ENCODE measurements around the gene BCAS3.

Gene BCAS3

DNA sequence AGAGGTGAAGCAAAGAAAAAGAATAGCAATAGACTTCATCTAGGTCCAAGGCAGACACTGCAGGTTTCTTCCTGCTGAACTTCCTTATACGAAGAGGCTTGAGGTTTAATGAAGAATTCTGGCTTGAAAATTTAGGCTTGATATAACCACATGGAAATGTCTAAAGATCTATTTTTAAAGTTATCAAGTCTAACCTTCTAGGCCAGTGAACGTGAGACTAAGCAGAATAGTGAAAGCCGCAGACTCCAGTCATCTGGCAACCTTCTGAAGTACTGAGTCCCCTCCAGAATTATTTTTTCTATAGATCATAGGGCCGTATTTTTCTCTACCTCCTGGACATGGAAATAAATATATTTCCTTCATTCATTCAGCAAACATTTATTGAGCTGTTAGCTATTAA is 333.6 kb downstream of the BCAS3 start (continued):
- TF ChIP-seq RARB (CRISPR knock-in tag; IDR thresholded peaks at IDR 0.05) (no peak), CSDC2 (CRISPR knock-in tag; IDR thresholded peaks at IDR 0.05) (no peak), OSR1 (CRISPR knock-in tag; IDR thresholded peaks at IDR 0.05) (no peak), ZNF70 (CRISPR knock-in tag; IDR thresholded peaks at IDR 0.05) (no peak), ESRRG (CRISPR knock-in tag; IDR thresholded peaks at IDR 0.05) (no peak), GLIS3 (CRISPR knock-in tag; IDR thresholded peaks at IDR 0.05) (no peak)
- TF ChIP-seq, protein P1, sequence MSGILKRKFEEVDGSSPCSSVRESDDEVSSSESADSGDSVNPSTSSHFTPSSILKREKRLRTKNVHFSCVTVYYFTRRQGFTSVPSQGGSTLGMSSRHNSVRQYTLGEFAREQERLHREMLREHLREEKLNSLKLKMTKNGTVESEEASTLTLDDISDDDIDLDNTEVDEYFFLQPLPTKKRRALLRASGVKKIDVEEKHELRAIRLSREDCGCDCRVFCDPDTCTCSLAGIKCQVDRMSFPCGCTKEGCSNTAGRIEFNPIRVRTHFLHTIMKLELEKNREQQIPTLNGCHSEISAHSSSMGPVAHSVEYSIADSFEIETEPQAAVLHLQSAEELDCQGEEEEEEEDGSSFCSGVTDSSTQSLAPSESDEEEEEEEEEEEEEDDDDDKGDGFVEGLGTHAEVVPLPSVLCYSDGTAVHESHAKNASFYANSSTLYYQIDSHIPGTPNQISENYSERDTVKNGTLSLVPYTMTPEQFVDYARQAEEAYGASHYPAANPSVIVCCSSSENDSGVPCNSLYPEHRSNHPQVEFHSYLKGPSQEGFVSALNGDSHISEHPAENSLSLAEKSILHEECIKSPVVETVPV (CRISPR knock-in tag; IDR thresholded peaks at IDR 0.05): no peak

DNA sequence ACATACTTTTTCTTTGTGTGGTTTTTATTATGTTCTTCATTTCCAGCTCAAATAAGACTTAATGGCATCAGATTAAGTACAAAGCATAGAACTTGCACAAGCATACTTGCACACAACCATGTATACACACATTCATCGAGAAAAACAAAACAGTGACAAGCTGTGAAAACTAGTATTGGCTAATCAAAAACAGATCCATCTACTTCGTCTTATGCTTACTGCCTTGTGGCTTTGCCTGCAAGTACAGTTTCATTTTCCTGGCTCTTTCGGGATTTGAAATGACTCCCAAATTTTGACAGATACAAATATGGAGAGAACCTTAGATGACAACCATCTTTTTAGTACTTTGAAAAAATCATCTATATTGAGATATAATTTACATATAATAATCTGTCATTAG is 338.3 kb downstream of the BCAS3 start:
- TF ChIP-seq CSDC2 (CRISPR knock-in tag; IDR thresholded peaks at IDR 0.05): no peak
- TF ChIP-seq, protein P2, sequence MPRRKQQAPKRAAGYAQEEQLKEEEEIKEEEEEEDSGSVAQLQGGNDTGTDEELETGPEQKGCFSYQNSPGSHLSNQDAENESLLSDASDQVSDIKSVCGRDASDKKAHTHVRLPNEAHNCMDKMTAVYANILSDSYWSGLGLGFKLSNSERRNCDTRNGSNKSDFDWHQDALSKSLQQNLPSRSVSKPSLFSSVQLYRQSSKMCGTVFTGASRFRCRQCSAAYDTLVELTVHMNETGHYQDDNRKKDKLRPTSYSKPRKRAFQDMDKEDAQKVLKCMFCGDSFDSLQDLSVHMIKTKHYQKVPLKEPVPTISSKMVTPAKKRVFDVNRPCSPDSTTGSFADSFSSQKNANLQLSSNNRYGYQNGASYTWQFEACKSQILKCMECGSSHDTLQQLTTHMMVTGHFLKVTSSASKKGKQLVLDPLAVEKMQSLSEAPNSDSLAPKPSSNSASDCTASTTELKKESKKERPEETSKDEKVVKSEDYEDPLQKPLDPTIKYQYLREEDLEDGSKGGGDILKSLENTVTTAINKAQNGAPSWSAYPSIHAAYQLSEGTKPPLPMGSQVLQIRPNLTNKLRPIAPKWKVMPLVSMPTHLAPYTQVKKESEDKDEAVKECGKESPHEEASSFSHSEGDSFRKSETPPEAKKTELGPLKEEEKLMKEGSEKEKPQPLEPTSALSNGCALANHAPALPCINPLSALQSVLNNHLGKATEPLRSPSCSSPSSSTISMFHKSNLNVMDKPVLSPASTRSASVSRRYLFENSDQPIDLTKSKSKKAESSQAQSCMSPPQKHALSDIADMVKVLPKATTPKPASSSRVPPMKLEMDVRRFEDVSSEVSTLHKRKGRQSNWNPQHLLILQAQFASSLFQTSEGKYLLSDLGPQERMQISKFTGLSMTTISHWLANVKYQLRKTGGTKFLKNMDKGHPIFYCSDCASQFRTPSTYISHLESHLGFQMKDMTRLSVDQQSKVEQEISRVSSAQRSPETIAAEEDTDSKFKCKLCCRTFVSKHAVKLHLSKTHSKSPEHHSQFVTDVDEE (CRISPR knock-in tag; IDR thresholded peaks at IDR 0.05): no peak
- no peak for TF ChIP-seq ZNF70 (CRISPR knock-in tag; IDR thresholded peaks at IDR 0.05)
- TF ChIP-seq TOX (CRISPR knock-in tag; IDR thresholded peaks at IDR 0.05; ENCODE audit: borderline replicate concordance): no peak
- TF ChIP-seq, protein P3, sequence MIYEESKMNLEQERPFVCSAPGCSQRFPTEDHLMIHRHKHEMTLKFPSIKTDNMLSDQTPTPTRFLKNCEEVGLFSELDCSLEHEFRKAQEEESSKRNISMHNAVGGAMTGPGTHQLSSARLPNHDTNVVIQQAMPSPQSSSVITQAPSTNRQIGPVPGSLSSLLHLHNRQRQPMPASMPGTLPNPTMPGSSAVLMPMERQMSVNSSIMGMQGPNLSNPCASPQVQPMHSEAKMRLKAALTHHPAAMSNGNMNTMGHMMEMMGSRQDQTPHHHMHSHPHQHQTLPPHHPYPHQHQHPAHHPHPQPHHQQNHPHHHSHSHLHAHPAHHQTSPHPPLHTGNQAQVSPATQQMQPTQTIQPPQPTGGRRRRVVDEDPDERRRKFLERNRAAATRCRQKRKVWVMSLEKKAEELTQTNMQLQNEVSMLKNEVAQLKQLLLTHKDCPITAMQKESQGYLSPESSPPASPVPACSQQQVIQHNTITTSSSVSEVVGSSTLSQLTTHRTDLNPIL (CRISPR knock-in tag; IDR thresholded peaks at IDR 0.05; ENCODE audit: low read depth): no peak
- no peak for TF ChIP-seq GLIS3 (CRISPR knock-in tag; IDR thresholded peaks at IDR 0.05)
- TF ChIP-seq ZNF565 (CRISPR knock-in tag; conservative IDR thresholded peaks at IDR 0.05; ENCODE audit: low read depth): no peak
- TF ChIP-seq ARNTL (CRISPR knock-in tag; IDR thresholded peaks at IDR 0.05; ENCODE audit: borderline replicate concordance, low read depth): no peak
- TF ChIP-seq, protein P1 (CRISPR knock-in tag; IDR thresholded peaks at IDR 0.05): no peak
- no peak for TF ChIP-seq TCF4 (CRISPR knock-in tag; IDR thresholded peaks at IDR 0.05; ENCODE audit: borderline replicate concordance)
- TF ChIP-seq ZFP3 (CRISPR knock-in tag; IDR thresholded peaks at IDR 0.05): no peak
- TF ChIP-seq ZC3H10 (CRISPR knock-in tag; IDR thresholded peaks at IDR 0.05): no peak
- TF ChIP-seq, protein P4, sequence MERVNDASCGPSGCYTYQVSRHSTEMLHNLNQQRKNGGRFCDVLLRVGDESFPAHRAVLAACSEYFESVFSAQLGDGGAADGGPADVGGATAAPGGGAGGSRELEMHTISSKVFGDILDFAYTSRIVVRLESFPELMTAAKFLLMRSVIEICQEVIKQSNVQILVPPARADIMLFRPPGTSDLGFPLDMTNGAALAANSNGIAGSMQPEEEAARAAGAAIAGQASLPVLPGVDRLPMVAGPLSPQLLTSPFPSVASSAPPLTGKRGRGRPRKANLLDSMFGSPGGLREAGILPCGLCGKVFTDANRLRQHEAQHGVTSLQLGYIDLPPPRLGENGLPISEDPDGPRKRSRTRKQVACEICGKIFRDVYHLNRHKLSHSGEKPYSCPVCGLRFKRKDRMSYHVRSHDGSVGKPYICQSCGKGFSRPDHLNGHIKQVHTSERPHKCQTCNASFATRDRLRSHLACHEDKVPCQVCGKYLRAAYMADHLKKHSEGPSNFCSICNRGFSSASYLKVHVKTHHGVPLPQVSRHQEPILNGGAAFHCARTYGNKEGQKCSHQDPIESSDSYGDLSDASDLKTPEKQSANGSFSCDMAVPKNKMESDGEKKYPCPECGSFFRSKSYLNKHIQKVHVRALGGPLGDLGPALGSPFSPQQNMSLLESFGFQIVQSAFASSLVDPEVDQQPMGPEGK (CRISPR knock-in tag; IDR thresholded peaks at IDR 0.05; ENCODE audit: borderline replicate concordance): no peak
- no peak for TF ChIP-seq ISL1 (CRISPR knock-in tag; IDR thresholded peaks at IDR 0.05)
- no peak for TF ChIP-seq BACH2 (CRISPR knock-in tag; IDR thresholded peaks at IDR 0.05; ENCODE audit: borderline replicate concordance)
- TF ChIP-seq OSR1 (CRISPR knock-in tag; IDR thresholded peaks at IDR 0.05): no peak
- no peak for TF ChIP-seq RARB (CRISPR knock-in tag; IDR thresholded peaks at IDR 0.05)
- no peak for TF ChIP-seq PPARA (CRISPR knock-in tag; IDR thresholded peaks at IDR 0.05; ENCODE audit: borderline replicate concordance)
- ATAC-seq: peak; percentile 47; the same call in 2 of the 3 replicates

DNA sequence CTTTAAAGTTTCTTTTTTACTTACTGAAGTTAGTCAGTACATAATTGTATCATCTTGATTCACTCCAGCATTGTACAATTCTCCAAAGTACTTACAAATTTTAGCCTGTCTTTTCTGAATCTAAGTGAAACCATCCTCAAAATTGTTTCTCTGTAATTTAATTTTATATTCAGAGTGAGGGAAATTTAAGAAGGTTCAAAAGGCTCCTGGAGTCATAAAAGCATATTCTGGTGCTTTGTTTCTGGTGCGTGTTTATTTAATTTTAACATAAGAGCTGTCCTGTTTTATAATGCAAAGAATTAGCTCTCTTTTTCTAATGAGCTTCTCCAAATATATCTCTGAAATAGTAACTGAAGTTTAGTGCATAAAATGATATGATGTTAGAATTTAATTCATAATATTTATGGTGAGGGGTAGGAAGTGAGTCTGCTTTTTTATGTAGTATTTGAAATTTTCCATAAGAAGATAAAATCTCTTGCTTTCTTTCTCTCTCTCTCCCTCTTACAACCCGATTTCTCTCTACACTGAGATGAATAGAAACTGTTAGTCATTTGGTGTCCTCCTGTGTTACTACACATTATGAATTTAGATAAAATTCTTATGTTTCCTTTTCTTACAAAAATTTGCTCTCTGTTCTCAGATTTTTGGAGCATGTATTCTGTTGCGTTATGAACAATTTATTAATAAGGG is 339.8 kb downstream of the BCAS3 start:
- no peak for TF ChIP-seq ZFP3 (CRISPR knock-in tag; IDR thresholded peaks at IDR 0.05)
- no peak for TF ChIP-seq CSDC2 (CRISPR knock-in tag; IDR thresholded peaks at IDR 0.05)
- TF ChIP-seq TCF4 (CRISPR knock-in tag; IDR thresholded peaks at IDR 0.05; ENCODE audit: borderline replicate concordance): no peak
- no peak for TF ChIP-seq ZNF8 (CRISPR knock-in tag; IDR thresholded peaks at IDR 0.05)
- TF ChIP-seq, protein P5, sequence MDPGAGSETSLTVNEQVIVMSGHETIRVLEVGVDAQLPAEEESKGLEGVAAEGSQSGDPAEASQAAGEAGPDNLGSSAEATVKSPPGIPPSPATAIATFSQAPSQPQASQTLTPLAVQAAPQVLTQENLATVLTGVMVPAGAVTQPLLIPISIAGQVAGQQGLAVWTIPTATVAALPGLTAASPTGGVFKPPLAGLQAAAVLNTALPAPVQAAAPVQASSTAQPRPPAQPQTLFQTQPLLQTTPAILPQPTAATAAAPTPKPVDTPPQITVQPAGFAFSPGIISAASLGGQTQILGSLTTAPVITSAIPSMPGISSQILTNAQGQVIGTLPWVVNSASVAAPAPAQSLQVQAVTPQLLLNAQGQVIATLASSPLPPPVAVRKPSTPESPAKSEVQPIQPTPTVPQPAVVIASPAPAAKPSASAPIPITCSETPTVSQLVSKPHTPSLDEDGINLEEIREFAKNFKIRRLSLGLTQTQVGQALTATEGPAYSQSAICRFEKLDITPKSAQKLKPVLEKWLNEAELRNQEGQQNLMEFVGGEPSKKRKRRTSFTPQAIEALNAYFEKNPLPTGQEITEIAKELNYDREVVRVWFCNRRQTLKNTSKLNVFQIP (CRISPR knock-in tag; IDR thresholded peaks at IDR 0.05; ENCODE audit: borderline replicate concordance, low read depth): 0 out of 2 replicates have a peak, but pooled peaks have one; percentile 31
- no peak for TF ChIP-seq ZC3H10 (CRISPR knock-in tag; IDR thresholded peaks at IDR 0.05)
- TF ChIP-seq ISL1 (CRISPR knock-in tag; IDR thresholded peaks at IDR 0.05): peak; percentile 71
- peak; percentile 65 for ATAC-seq
